ENCODE data around the gene A1BG. TPM values are rescaled to one million over a fixed set of nuclear protein-coding genes. Genes with fewer than 3 reads are reported as not detected.

The A1BG gene
- total and polyA plus RNA-seq, 4 donors = 521 to 2,157 (median 1,029) TPM

- H3K9ac ChIP-seq (ENCODE audit: low read depth in 1 of 2, low read length in 2 of 2) = no peak overlapping the region
- H3K36me3 ChIP-seq (ENCODE audit: control insufficient read depth in 4 of 4, insufficient read depth in 3 of 4, low read depth in 1 of 4, low read length in 3 of 4) = peaks cover 0 to 2% (median 0%) of the 10 kb centered on the region in 4 donors
- peak overlapping the region; percentile 7 to 41 for H3K27ac ChIP-seq (ENCODE audit: low read depth in 1 of 2, low read length in 2 of 2)
- H3K27me3 ChIP-seq (ENCODE audit: control insufficient read depth in 4 of 4, insufficient read depth in 4 of 4, low read length in 3 of 4) = no peaks in the 10 kb centered on the region
- H3K9me3 ChIP-seq (ENCODE audit: control insufficient read depth in 4 of 4, low read length in 3 of 4) = no peaks in the 10 kb centered on the region
- TF ChIP-seq FOXA2 (IDR thresholded peaks at IDR 0.05) (no peak), JUND (IDR thresholded peaks at IDR 0.05) (no peak), NR2F2 (IDR thresholded peaks at IDR 0.05) (no peak), GABPA (IDR thresholded peaks at IDR 0.05 in 1 of 2, conservative IDR thresholded peaks at IDR 0.05 in 1 of 2) (no peak), SP1 (IDR thresholded peaks at IDR 0.05) (peak; percentile 9), HNF4A (conservative IDR thresholded peaks at IDR 0.05) (peak; percentile 15 to 29), MAX (IDR thresholded peaks at IDR 0.05) (no peak), RXRA (IDR thresholded peaks at IDR 0.05) (peak; percentile 39 to 55), FOXA1 (IDR thresholded peaks at IDR 0.05) (no peak), RAD21 (IDR thresholded peaks at IDR 0.05) (peak; percentile 65 to 77), HNF4G (IDR thresholded peaks at IDR 0.05) (no peak), ZBTB33 (IDR thresholded peaks at IDR 0.05) (no peak), ATF3 (IDR thresholded peaks at IDR 0.05) (no peak), TAF1 (conservative IDR thresholded peaks at IDR 0.05) (no peak), CTCF (IDR thresholded peaks at IDR 0.05; ENCODE audit: low read depth, low read length, missing input control) (peak; percentile 40), REST (IDR thresholded peaks at IDR 0.05) (no peak)
- 45% methylated on average over 15 of the region's 15 CpGs for WGBS
- peaks cover 4 to 22% (median 15%) of the 10 kb centered on the region in 4 donors for H3K4me1 ChIP-seq (ENCODE audit: control insufficient read depth in 4 of 4, insufficient read depth in 4 of 4, low read length in 3 of 4)
- no peak for DNase-seq (ENCODE audit: low spot score)
- H3K4me3 ChIP-seq (ENCODE audit: low read depth in 1 of 3, low read length in 3 of 3) = no peak overlapping the region
These were observed 19.2 kb upstream of the A1BG start for GRCh38 chr19:58372311-58373133.

All from liver (tissue), 9 donors.